NCI-H2227 (cell line): ENCODE data around the gene HDAC4.

Source experiments
- DNase-seq: peaks from one replicate; lab custom pipeline; 2025; ENCODE audit not compliant: unreplicated experiment; lab: John Stamatoyannopoulos, UW

HDAC4 gene

DNA sequence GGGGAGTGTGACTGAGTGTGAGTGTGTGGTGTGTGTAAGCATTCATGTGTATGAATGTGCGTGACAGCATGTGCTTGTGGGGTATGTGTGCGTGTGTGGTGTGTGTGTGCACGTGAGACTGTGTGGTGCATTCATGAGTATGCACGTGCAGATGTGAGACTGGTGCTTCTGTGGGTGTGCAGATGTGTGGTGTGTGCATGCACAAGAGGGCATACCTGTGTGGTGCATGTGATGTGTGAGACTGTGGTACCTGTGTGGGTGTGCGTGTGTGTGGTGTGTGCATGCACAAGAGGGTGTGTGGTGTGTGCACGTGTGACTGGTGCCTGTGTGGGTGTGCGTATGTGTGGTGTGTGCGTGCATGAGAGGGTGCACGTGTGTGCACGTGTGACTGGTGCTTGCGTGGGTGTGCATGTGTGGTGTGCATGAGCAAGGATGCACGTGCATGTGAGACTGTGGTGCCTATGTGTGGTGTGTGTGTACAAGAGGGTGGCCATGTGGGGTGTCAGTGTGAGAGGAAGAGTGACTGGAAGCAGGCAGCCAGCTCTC, 339.6 kb downstream of the HDAC4 start:
- DNase-seq = no peak

DNA sequence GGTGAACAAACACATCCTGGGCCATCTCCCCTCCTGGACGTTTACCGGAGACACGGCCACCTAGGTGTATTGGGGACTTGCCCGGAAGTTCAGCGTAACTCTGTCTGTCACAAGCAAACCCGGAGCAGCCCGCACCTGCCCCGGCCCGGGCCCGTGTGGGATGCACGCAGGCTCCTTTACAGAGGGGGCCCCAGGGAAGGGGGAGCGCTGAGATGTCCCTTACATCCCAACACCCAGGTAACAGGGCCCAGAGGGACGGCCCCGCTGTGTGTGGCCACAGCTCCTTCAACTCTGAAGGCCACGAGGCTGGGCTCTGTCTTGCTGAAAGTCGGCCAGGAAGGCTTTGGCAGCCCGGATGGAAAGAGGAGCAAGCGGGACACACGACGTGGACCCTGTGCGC, 340.1 kb downstream of the HDAC4 start:
- no peak for DNase-seq

DNA sequence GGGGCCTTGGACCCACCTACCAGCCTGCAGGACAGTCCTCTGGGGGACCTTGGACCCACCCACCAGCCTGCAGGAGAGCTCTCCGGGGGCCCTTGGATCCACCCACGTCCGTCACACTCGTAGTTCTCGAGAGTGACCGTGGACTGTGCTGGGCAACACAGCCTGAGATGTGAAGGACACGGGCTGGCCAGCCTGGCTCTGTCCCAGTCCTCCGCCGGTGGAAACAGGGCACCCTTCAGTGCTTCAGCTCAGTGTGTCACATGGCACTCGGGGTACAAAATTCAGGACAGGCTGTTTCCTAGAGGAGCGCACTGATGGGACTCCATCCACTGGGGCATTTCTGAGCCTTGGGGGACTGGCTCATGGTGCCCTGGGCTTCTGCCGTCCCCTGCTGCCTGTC, 341.0 kb downstream of the HDAC4 start:
- DNase-seq = no peak

DNA sequence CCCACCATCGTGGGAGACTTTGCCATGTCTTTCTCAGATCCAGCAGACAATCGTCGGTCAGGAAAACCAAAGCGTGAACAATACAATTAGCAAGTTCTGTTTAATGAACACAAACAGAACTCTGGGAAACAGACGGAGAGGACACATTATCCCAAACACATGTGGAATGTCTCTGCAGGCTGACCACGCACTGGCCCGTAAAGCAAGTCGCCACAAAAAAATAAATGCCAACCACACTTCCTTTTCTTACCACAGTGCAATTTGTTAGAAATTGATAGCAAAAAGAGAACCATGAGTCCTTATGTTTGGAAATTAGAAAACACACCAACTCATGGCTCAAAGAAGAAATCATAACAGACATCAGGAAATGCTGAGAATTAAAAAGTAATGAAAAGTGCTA, 342.1 kb downstream of the HDAC4 start:
- no peak for DNase-seq

DNA sequence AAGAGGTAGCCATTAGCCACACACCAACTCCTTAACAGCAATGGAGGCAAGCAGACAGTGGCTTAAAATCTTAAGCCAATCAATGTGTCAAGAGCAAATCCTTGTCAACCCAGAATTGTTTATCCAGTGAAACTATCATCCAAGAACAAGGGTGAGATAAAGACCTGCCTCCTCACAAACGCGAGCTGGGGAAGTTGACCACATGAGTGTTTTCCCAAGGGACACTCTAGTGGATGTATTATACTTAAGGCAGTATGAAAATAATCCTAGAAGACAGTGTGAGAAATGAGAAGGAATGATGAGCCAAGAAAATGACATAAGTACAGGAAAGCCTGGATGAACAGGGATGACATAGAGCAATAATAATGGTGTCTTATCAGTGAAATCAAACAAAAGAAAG, 343.3 kb downstream of the HDAC4 start:
- DNase-seq = no peak

DNA sequence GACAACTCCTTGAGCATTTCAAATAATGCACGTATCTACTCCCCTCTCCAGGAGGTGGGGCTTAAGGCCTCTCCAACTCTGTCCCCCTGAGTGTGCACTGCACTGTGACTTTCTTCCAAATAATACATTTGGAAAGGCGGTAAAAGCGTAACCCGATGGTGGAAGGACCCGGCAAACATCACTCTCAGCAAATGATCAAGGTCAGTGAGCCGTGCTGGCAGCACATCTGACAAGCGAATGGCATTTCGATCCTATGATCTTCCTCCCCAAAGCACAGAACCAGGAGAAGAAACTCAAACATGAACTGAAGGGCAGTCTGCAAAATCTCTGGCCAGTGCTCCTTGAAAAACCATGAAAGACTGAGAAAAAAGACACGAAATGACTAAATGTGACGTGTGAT, 344.2 kb downstream of the HDAC4 start:
- no peak for DNase-seq

DNA sequence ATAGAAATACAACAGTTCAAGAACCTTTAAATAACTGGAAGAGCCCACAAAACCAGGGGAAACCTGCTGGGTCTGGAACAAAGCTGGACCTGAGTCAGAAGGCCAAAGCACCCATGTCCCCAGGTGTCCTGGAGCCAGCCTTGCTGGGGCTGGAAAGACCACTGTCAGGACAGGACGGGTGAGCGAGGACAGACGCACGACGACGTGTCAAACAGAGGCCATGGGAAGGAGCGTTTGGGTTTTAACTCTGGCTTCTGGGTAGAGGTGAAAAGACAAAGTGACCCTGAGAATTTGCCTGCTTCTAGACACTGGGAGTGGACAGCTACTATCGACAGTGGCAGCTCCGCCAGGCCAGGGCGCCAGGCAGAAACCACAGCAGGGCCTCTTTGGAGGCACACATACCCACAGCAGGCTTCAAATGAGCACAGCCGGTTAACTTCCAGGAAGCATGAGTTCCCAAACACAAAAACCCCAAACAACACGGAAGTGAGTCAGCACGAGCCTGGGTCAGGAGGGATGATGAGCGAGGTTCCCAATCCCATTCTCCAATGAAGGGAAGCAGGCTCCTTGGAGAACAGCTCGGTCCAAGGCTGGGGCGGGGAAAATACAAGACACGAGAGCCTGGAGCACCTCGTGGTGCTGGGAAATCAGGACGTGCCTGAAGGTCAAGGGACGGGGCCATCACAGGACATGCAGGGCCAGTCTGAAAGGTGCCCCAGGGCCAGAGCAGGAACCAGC, 344.9 kb downstream of the HDAC4 start:
- no peak for DNase-seq

DNA sequence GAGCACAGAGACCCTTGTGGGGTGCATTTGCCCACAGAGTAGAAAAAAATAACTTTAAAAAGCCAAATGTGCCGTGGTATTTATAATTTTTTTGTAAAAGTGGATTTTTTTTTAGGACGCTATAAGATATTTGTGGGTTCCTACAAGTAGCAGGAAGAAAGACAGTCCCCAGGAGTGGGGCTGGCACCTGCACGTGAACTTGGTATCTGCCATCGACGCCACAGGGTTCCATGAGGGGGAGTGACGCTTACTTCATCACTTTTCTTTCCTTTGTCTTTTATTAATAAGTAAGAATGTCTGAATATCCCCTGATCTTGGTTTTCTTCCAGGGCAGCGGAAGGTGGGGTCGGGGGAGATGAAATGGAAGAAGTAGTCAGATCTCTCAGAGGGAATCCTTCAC, 345.9 kb downstream of the HDAC4 start:
- no peak for DNase-seq

DNA sequence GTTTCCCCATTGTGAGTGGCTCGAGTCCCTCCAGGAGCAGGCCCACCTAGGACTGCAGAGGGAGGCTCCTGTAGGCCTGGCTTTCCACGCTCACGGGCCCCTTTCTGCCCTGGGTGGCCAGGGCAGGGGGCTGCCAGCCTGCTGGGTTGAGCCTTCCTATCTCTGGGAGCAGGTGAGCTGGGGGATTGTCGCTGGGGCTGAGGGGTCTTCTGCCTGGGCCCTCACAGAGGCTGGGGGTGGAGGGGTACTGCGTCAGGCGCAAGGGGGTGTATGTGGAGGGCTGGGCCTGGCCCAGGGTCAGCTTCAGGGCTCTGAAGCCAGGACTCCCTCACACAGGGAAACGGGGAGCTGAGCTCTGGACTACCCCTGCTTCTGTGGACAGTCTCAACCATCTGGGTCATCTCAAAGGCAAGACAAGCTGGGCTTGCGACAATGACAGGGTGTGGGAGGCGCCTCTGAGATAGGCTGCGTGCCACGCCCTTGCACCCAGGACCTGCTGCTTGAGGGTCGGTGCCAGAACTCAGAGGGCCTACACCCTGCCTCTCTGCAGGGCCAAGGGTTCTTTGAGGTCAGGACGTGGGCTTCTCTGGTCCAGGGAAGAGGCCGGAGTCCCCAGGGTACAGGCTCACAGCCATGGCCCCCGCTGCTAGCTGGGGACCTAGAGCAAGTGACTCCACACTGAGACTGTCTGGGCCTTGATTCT, 346.9 kb downstream of the HDAC4 start:
- no peak for DNase-seq

DNA sequence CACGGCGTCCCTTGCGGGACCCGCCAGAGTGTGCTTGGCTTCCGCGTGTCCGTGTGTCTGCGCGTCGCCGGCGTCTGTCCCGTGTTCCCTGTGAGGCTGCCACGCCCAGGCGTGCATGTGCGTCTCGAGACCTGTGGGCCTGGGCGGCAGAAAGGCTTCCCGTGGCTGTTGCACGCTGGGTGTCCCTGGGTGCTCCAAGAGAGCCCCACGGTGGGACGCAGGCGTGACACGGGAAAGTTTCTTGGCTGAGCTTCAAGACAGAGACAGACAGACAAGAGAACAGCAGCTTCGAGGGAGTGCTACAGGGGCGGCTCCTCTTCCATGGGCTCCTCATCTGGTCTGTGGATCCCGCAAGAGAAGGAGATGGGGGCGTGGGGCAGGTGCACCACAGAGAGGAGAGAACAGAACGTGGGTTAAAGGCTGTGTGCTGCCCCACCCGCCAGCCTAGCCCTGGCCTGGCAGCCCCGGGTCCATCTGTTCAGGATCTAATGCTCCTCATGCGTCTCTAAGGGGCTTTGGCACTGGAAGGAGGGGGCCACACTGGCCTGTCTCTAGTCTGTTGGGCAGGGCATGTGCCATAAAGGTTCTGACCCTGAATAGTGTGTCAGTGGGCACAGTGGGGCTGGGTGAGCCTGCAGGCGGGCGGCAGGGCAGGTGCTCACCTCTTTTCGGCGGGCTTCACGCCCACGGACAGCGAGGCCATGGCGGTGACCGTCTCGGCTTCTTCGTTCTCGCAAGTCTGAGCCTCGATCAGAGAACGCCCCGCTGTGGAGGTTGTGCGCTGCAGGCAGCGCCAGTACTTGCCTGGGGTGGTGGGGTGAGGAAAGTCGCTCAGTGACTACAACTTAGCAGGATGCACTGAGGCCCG, 347.8 kb downstream of the HDAC4 start:
- no peak for DNase-seq

DNA sequence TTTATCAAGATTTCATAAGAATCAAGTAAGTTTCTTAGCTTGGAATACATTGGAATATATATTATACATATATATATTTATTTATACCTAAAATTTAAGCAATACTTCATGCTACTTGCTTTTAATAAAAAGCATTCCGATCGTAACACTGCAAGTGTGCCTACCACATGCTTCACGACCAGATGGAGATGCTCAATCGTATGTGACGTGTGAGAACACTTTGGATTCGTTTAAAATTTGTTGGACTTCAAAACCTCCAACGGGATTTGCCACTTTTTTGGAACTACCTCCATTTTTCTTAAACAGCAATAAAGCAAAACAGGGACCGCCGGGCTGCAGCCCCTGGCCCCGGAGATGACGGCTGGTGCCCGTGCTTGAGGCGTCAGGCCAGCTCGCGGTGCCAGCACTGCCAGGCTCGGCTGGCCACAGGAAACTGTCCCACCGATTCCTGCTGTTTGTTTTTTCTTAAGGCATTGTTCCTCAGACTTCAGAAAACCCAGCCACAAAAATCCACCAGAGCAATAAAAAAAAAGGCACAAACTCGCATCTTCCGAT, 348.9 kb downstream of the HDAC4 start:
- DNase-seq = no peak

DNA sequence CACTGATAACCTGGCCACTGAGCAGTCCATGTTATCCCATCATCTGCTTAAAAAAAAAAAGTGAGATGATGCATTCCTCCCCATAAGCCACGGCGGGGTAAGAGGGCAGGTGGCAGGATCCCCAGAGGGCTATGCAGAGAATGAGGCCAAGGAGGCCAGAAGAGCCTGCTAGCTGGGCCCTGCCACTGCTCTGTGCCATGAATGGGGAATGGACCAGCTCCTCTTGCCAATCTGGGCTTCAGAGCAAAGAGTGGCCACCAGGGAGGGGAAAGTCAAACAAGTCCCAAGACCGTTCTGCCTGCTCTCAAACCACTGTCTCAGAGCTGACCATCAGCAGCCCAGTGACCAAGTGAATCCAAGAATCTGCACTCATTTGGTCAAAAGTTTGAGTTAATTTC, 350.6 kb downstream of the HDAC4 start:
- no peak for DNase-seq

DNA sequence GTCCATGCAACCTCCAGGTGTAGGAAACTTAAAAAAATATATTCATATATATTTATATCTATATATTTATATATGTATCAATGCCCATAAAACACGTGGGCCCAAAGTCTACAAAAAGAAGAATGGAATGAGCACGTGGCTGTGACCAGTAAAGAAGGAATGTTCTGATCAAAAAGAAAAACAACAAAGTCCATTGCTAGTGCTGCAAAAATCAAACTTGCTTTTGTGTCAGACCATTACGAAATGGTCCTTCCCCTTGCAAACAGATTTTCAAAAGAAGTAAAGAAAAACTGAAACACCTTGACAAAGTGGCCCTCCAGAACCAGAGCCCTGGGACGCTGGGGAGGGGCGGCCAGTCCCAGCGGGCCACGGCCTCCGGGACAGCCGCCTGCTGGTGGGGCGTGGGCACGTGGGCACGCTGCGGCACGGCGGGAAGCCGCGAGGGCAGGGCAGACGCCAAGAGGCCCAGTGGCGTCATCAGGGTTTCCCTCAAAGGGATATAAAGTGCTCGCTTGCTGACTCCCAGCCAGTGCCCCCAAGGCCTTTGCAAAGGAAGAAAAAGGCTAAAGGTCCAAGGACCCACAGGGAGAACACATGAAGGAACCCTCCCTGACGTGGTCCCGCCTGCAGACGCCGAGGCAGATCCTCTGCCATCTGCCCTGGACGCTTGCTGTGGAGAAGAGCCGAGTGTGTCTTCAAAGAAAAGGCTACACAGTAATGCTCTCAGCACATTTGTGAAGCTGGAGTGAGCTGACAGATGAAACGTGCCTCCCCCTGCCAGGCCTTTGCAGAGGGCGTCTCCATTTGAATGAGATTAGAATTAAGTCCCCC, 351.2 kb downstream of the HDAC4 start:
- DNase-seq = no peak

DNA sequence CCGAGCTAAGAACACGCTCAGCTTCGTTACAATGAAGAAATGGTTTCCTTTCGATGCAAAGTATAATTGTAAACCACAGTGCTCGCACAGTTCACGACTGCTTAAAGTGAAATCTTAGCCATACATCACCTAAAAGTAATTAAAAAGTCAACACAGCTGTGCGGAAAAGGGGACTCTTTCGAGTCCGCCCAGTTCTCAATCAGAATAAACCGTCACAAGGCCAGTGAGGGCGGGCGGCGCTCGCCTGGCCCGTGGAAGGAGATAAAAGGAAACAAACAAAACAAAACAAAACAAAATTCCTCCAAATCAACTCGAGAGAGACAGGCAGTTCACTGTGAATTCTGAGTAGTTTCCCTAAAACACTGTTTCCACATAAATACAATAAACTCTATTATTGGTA, 352.1 kb downstream of the HDAC4 start:
- no peak for DNase-seq

DNA sequence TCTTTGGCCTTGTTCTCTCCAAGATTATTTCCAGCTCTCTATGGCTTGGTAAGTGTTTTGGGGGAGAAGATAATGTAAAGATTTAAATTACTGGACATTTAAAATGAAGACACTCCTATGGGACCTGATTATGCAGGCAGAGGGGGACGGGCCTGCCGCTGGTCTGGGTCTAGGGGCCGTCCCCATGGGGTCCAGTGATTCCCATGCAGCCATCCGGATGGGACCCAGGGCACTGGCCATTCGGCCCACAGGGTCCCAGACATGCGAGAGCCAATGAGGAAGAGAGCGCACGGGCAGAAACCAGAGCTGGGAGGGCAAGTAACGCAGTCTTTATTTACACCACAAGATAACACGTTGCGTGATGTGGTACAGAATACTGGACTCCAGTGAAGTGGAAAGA, 353.0 kb downstream of the HDAC4 start:
- no peak for DNase-seq

DNA sequence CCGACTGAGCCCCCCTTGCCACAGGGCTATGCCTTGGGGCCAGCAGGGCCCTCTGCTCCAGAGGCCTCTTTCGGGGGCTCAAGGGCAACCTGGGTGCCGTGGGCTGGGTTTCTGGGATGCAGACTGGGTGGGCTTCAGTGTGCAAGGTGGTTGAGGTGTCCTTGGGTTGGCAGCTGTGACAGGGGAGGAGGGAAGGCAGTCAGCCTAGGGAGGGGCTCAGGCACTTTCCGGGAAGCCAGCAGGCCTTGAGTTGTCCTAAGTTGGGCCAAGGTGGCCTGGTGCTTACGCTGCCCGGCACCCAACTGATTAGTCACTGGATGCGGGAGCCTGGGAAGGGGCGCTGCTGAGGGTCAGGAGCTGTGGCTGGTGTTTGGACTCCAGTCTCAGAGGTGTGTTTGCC, 353.4 kb downstream of the HDAC4 start:
- DNase-seq = no peak

DNA sequence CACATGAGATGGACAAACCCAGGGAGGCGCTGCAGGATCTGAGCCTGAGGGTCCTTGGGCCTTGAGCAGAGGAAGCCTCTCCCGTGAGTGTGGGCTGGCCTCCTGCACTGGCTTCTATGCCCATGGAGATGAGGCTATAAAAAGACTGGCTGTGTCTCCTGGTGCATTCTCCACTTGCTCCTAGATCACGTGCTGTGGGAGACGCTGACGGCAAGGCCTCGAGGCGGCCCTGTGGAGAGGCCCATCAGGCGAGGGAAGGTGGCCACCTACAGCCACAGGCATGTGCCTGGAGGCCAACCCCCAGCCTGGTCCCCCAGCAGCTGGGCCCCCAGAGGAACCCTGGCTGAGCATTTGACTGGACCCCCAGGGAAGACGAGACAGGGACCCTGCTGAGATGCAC, 354.0 kb downstream of the HDAC4 start:
- no peak for DNase-seq

DNA sequence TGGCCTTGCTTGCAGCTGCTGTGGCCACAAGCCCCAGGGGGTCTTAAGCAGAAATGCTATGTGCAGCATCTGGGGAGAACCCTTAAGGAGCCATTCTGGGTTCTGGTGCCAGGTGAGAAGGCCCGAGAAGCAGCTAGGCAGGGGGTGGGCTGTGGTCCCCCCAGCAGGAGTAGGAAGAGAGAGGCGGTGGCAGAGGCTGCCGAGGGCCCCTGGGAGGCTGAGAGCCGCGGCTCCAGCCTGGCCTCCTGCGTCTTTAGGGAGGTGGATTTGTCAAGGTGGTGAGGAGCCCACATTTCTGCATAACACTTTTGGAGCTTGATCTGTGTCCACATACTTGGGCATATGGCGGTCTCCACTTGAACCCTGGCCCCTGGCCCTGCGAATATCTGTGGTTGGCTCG, 356.5 kb downstream of the HDAC4 start:
- DNase-seq = no peak

DNA sequence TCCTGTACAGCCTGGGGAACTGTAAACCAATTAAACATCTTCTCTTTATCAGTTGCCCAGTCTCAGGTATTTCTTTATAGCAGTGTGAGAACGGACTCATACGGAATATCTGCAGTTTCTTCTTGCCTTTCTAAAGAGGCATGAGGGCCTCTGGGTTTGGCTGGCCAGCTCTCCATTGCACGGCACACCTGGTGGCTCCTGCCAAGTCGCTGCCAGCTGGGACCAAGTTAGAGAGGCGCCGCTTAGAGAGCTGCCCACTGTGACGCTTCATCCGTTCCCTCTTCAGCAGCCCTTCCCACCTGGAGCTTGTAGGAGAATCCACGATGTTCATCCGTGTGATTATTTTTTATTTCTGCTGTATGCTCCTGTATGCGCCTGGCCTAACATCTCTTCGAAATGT, 357.5 kb downstream of the HDAC4 start:
- no peak for DNase-seq

DNA sequence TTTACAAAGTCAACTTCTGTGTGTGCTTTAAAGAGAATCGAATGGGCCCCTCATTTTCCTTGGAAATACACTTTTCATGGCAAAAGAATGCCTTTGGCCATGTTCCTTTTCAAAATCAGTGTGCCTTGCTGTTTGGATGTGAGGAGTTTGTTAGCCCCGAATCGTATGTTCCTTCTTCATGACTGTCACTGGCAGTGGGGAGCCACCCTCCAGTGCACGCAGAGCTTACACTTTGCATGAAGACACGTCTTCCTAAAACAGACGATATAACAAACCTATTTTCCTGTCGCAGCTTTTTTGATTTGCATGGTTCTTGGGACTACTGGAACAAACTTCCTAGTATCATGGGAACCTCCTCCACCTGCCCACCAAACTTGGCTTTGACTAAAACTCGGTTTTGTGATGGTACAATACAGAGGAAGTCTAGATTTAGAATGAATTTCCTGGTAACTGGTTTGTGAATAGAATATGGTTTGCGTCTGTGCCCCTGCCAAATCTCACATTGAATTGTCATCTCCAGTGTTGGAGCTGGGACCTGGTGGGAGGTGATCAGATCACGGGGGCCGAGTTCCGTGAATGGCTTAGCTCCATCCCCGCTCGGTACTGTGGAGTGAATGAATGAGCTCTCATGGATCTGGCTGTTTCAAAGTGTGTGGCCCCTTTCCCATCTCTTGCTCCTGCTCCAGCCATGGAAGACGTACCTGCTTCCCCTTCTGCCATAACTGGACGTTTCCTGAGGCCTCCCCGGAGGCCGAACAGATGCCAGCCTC, 358.1 kb downstream of the HDAC4 start:
- DNase-seq = no peak
